GM23338 (cell line): ENCODE data around the gene NUDCD2. TPM values are rescaled to one million over a fixed set of nuclear protein-coding genes. Genes with fewer than 3 reads are reported as not detected.
"Not testable (repeated sequence)": the region's sequence is repeated elsewhere in the genome, so short reads cannot be mapped to it uniquely, and the experiment has no call there.

Source experiments
- ATAC-seq: fragments of 200-7000 bp; cut with Tn5 transposase; 3 replicates; pipeline ENCODE4 v1.9.1; 2020
- DNase-seq: peaks from one replicate; pipeline ENCODE4 v3.0.0-alpha.2; 2015; ENCODE audit warnings: low spot score
- H2AFZ ChIP-seq: fragments of 200-600 bp; sonication (generic); 2 replicates; pipeline ENCODE4 v1.8.0; 2016; ENCODE audit warnings: antibody characterized with exemption, mild to moderate bottlenecking, moderate library complexity
- H3F3A ChIP-seq: fragments of 200-600 bp; sonication (generic); replicated peaks from 2 replicates; pipeline ENCODE4 v1.8.0; 2017; ENCODE audit warnings: antibody characterized with exemption, mixed run types, low read depth
- H3K27ac ChIP-seq: fragments of 200-600 bp; sonication (generic); 2 replicates; pipeline ENCODE4 v1.6.1; 2016; ENCODE audit warnings: low read depth
- H3K27me3 ChIP-seq: fragments of 200-600 bp; sonication (generic); 2 replicates; pipeline ENCODE4 v1.8.0; 2016; ENCODE audit warnings: mild to moderate bottlenecking, mixed run types, moderate library complexity; ENCODE audit not compliant: insufficient read depth
- H3K36me3 ChIP-seq: fragments of 200-600 bp; sonication (generic); 2 replicates; pipeline ENCODE4 v1.8.0; 2016; ENCODE audit warnings: mild to moderate bottlenecking; ENCODE audit not compliant: insufficient read depth
- H3K4me1 ChIP-seq: fragments of 200-600 bp; sonication (generic); 2 replicates; pipeline ENCODE4 v1.8.0; 2016; ENCODE audit warnings: mild to moderate bottlenecking, moderate library complexity; ENCODE audit not compliant: insufficient read depth
- H3K4me2 ChIP-seq: fragments of 200-600 bp; sonication (generic); 2 replicates; pipeline ENCODE4 v1.7.1; 2017; ENCODE audit warnings: mixed run types
- H3K4me3 ChIP-seq: fragments of 200-600 bp; sonication (generic); 2 replicates; pipeline ENCODE4 v1.6.1; 2016; ENCODE audit warnings: mixed run types
- H3K79me2 ChIP-seq: fragments of 200-600 bp; sonication (generic); replicated peaks from 2 replicates; pipeline ENCODE4 v1.8.0; 2017; ENCODE audit warnings: mild to moderate bottlenecking; ENCODE audit not compliant: insufficient read depth
- H3K9me2 ChIP-seq: fragments of 200-600 bp; sonication (generic); 2 replicates; pipeline ENCODE4 v1.8.0; 2017; ENCODE audit not compliant: insufficient read depth
- H4K20me1 ChIP-seq: fragments of 200-600 bp; sonication (generic); replicated peaks from 2 replicates; pipeline ENCODE4 v1.8.0; 2017; ENCODE audit warnings: mild to moderate bottlenecking; ENCODE audit not compliant: insufficient read depth
- H3K27ac Mint-ChIP-seq: 2 replicates; pipeline ENCODE4 v1.8.0; 2020; ENCODE audit warnings: inconsistent platforms, mild to moderate bottlenecking, moderate library complexity, mixed read lengths
- H3K27me3 Mint-ChIP-seq: 3 replicates; pipeline ENCODE4 v1.8.0; 2022; ENCODE audit warnings: low read depth, mild to moderate bottlenecking, moderate library complexity, mixed read lengths, inconsistent platforms; ENCODE audit not compliant: insufficient read depth, poor library complexity
- H3K36me3 Mint-ChIP-seq: 3 replicates; pipeline ENCODE4 v1.8.0; 2021; ENCODE audit warnings: low read depth, mild to moderate bottlenecking, inconsistent platforms, moderate library complexity, mixed read lengths
- H3K4me1 Mint-ChIP-seq: 3 replicates; pipeline ENCODE4 v1.8.0; 2020; ENCODE audit warnings: mild to moderate bottlenecking, inconsistent platforms, mixed read lengths
- H3K4me3 Mint-ChIP-seq: 3 replicates; pipeline ENCODE4 v1.8.0; 2021; ENCODE audit warnings: moderate library complexity, mild to moderate bottlenecking, inconsistent platforms, mixed read lengths
- H3K9me3 Mint-ChIP-seq: 3 replicates; pipeline ENCODE4 v1.8.0; 2020; ENCODE audit warnings: moderate library complexity, mild to moderate bottlenecking, inconsistent platforms, mixed read lengths
- CREB1 ChIP-seq: fragments of 250-450 bp; sonication (Bioruptor Pico); IDR thresholded peaks from 2 replicates; pipeline ENCODE4 v1.5.0; 2020; ENCODE audit warnings: low read depth, mild to moderate bottlenecking, moderate library complexity
- CTCF ChIP-seq, 2 experiments: fragments of 200-600 bp in 1 of 2; sonication (generic) in 1 of 2; conservative IDR thresholded peaks; 2 replicates each; pipeline versions ENCODE4 v1.5.1 to v1.6.1; 2016 to 2017; ENCODE audit warnings: antibody characterized with exemption in 2 of 2, low read depth in 2 of 2, mild to moderate bottlenecking in 2 of 2, moderate library complexity in 1 of 2
- ETS1 ChIP-seq: IDR thresholded peaks from 2 replicates; pipeline ENCODE4 v1.6.1; 2016; ENCODE audit warnings: antibody characterized with exemption
- EZH2 ChIP-seq: fragments of 200-600 bp; sonication (generic); IDR thresholded peaks from one replicate; pipeline ENCODE4 v1.8.0; 2017; ENCODE audit warnings: antibody characterized with exemption, mild to moderate bottlenecking, low read depth; ENCODE audit not compliant: unreplicated experiment
- NANOG ChIP-seq: IDR thresholded peaks from 2 replicates; pipeline ENCODE4 v1.6.1; 2016; ENCODE audit warnings: antibody characterized with exemption, borderline replicate concordance
- POLR2AphosphoS5 ChIP-seq: IDR thresholded peaks from 2 replicates; pipeline ENCODE4 v1.6.1; 2016; ENCODE audit warnings: antibody characterized with exemption, low read depth
- polyA plus RNA-seq: library from polyadenylated mRNA; unstranded; fragments of >200 nt; fragmentation: Nextera tagmentation; extraction: Ambion mirVana; gene quantifications from 2 replicates; pipeline ENCODE4 v1.2.1, GENCODE V29; 2016
- small RNA-seq: library from RNA; depleted of rRNA; stranded (forward); fragments of <200 nt; gene quantifications from one replicate; pipeline ENCODE3, GENCODE V24; 2014; ENCODE audit warnings: low replicate concordance
- total RNA-seq: library from RNA; depleted of rRNA; stranded (reverse); fragments of >200 nt; shearing (Covaris generic); gene quantifications from 2 replicates; pipeline ENCODE4 v1.2.3, GENCODE V29; 2014; rRNA removed

Gene NUDCD2
- total and polyA plus RNA-seq, 2 experiments from 2014 or later: 23.2 to 123 TPM

- Histone ChIP-seq H2AFZ (no peak overlapping the region), H3K9me2 (no peaks in the 10 kb centered on the region), H3K4me1 (no peaks in the 10 kb centered on the region), H4K20me1 (no peaks in the 10 kb centered on the region), H3K27me3 (no peaks in the 10 kb centered on the region), H3F3A (no peaks in the 10 kb centered on the region), H3K36me3 (no peaks in the 10 kb centered on the region), H3K79me2 (no peaks in the 10 kb centered on the region), H3K4me2 (no peak overlapping the region), H3K4me3 (no peak overlapping the region), H3K27ac (no peak overlapping the region)
- Mint-ChIP-seq H3K27me3 (no peaks in the 10 kb centered on the region), H3K27ac (no peak overlapping the region), H3K9me3 (peaks cover 10% of the 10 kb centered on the region; the same call in 2 of the 3 replicates), H3K4me1 (no peaks in the 10 kb centered on the region), H3K4me3 (no peak overlapping the region), H3K36me3 (no peaks in the 10 kb centered on the region)
- no peak for DNase-seq
- ATAC-seq: no peak
- no peak for TF ChIP-seq CREB1 (CRISPR knock-in tag)
- no peak for TF ChIP-seq POLR2AphosphoS5
- TF ChIP-seq CTCF (conservative IDR thresholded peaks at IDR 0.05; ENCODE audit: low read depth in 2 of 2): no peak
- no peak for TF ChIP-seq EZH2
- TF ChIP-seq ETS1: no peak
- TF ChIP-seq NANOG: no peak
Observed at GRCh38 chr5:163397354-163397753, 62.5 kb downstream of the NUDCD2 start.

- H3K27ac Mint-ChIP-seq: not testable (repeated sequence)
Observed at GRCh38 chr5:163396818-163397340, 63.0 kb downstream of the NUDCD2 start.

More at GRCh38 chr5:163396818-163397340, 63.0 kb downstream of the NUDCD2 start:
- not testable (repeated sequence) for H3K4me1 ChIP-seq, H3K79me2 ChIP-seq, H3K4me1 Mint-ChIP-seq, H3K4me3 Mint-ChIP-seq, DNase-seq, H4K20me1 ChIP-seq, H3K4me2 ChIP-seq, ATAC-seq, H3K9me2 ChIP-seq, H3K36me3 ChIP-seq, H2AFZ ChIP-seq, H3K4me3 ChIP-seq, H3K27me3 ChIP-seq, H3K36me3 Mint-ChIP-seq, H3K27ac ChIP-seq, H3K27me3 Mint-ChIP-seq, H3F3A ChIP-seq
- H3K9me3 Mint-ChIP-seq: peaks cover 10% of the 10 kb centered on the region; the same call in 2 of the 3 replicates

Small RNAs within 50 kb of the gene (small RNA-seq; reads per million reads assigned to genes)
- not detected for gene AC008723.1

Other genes with a start within 250 kb of the NUDCD2 start
- 487 and 496 TPM in 2 replicates for gene CCNG1, start 22.5 kb downstream of the NUDCD2 start, total RNA-seq
- 431 and 489 TPM in 2 replicates for gene CCNG1, start 22.5 kb downstream of the NUDCD2 start, polyA plus RNA-seq
- 54.8 and 77.9 TPM in 2 replicates for gene HMMR, start 530 bp upstream of the NUDCD2 start, total RNA-seq
- gene HMMR, start 530 bp upstream of the NUDCD2 start, polyA plus RNA-seq: 120 and 163 TPM in 2 replicates
- 110 and 120 TPM in 2 replicates for gene MAT2B, start 45.5 kb upstream of the NUDCD2 start, total RNA-seq
- gene MAT2B, start 45.5 kb upstream of the NUDCD2 start, polyA plus RNA-seq: 75.7 and 81.4 TPM in 2 replicates